Raji (cell line): Measurements from ENCODE around the gene CFAP70.

Experiments used
- POLR2A ChIP-seq: IDR thresholded peaks from 2 replicates; pipeline ENCODE4 v1.6.1; 2011; ENCODE audit warnings: low read depth, low read length, control low read depth; ENCODE audit not compliant: insufficient read depth

CFAP70 gene

DNA sequence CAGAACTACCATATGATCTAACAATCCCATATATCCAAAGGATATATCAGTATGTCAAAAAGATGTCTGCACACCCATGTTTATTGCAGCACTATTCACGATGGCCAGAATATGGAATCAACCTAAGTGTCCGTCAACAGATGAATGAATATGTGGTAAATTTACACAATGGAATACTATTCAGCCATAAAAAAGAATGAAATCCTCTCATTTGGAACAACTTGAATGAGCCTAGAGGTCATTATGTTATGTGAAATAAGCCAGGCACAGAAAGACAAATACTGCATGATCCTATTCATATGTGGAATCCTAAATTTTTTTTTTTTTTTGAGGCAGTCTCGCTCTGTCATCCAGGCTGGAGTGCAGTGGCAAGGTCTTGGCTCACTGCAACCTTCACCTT lies 6.3 kb upstream of the CFAP70 start:
- no peak for TF ChIP-seq POLR2A

DNA sequence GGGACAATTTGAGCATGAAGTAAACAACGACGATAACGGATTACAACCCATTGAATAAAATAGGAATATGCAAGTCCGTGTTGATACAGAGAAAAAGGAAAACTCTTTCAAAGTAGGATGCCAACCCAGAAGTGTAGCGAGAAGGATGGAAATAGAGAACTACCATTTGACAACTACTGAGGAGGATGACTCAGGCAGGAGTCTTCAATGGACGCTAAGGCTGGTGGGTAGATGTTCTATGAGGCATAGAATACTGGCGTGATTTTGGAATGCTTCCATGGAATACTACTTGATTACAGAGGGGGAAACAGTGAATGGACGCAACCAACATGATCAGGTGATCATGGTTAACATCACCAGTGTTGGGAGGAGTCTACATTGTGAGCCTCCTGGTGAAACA lies 828 bp upstream of the CFAP70 start:
- no peak for TF ChIP-seq POLR2A

DNA sequence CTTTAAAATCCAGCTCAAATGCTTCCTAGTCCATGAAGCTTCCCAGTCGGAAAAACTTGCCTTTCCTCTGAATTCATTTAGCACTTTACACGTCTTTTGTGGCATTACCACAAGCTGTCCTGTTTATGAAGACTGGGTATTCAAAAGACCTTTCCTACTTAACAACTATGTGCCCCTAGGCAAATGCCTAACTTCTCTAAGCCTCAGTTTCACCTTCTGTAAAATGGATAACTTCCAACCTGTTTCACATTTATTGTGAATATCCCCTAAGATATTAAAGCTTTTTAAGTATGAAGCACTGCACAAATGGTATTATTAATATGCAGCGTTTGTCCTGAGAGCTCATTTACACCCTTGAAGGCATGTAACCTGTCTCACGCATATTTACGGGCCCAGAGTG lies 843 bp downstream of the CFAP70 start:
- TF ChIP-seq POLR2A = no peak

DNA sequence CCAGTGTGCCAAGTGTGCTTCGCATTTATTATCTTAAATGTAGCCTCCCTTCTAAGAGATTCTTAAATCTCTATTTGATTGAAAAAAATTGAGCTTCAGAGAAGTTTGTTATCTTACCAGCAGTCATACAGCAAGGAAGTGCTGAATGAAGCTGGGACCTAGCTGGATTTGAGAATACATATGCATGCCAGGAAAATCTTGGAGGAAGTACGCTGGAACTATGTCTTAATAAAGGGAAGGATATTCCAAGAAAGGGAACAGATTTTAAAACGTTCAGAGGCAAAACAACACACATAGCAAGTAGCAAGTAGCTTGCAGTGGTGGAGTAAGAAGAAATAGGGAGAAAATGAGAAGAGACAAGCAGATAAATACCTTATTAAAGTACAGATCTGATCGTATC lies 1.5 kb downstream of the CFAP70 start:
- TF ChIP-seq POLR2A = no peak

DNA sequence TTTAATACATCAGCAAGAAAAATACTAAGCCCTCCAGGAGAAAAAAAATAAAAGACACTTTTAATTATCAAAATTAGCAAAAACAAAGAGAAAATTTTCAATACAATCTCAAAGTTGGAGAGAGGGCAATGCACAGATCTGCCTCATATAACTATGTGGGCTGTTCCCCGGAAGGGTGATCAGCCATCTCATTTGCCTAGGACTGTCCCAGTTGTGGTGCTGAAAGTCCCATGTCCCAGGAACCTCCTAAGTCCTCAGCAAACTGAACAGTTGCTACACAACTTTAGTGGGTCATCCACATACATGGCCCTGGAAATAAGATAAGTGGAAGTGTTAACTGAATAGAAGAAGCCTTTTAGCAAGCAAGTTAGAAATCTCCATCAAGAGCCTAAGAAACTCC lies 14.4 kb downstream of the CFAP70 start:
- no peak for TF ChIP-seq POLR2A

DNA sequence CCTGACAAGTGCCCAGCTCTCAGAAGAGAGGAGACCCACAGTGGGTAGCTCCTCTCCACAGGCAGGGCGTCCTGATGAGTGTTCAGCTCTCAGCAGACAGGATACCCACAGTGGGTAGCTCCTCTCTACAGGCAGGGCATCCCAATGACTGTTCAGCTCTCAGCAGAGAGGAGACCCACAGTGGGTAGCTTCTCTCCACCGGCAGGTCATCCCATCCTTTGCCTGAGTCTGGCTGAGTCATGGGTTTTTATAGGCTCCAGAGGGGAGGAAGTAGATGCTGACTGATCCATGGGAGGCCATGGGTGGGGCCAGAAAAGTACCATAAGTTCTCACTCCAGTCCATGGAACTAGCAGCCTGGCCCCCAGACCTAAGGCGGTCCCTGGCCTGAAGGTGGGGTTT lies 18.5 kb downstream of the CFAP70 start:
- no peak for TF ChIP-seq POLR2A

DNA sequence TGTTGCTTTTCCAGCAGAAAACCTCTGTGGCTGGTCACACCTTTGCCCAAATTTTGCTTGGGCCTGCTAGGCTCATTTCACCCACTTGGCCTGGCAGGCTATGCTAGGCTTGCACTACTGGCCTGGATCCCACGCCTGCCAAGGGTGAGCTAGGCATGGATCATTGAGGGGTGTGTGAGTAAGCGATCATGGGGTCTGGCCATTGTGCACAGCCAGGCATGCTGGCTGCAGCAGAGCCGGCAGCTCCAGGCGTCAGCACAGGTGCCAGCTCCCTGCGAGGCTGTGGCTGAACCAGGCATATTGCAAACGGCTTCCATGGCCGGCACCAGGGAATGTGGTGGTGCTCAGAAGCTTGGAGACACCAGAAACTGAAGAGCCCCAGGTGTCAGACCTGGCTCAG lies 19.2 kb downstream of the CFAP70 start:
- no peak for TF ChIP-seq POLR2A

DNA sequence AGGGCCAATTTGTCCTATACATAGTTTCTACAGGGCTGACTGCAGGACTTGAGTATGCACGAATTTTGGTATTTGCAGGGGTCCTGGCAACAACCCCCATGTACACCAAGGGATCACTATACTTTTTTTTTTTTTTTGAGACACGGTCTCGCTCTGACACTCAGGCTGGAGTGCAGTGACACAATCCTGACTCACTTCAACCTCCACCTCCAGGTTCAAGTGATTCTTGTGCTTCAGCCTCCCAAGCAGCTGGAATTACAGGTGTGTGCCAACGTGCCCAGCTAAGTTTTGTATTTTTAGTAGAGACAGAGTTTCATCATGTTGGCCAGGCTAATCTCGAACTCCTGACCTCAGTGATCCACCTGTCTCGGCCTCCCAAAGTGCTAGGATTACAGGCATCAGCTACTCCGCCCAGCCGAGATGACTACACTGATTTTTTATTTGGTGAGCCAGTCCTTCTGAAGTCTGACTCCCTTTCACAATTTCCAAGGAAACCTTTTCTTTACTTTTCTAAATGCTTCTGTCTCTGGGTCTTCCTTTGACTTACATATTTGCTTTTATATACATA lies 19.8 kb downstream of the CFAP70 start:
- TF ChIP-seq POLR2A = no peak

DNA sequence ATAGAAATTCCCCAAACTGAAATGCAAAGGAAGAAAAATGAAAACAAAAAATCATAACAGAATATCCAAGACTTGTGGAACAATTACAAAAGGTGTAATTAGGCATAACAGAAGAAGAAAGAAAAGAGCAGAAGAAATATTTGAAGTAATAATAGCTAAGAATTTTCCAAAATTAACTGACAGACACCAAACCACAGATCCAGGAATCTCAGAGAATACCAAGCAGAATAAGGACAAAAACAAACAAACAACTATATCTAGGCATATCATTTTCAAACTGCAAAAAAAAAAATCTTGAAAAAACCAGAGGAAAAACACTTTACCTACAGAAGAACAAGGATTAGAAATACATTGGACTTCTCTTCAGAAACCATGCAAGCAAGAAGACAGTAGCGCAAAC lies 25.5 kb downstream of the CFAP70 start:
- no peak for TF ChIP-seq POLR2A

DNA sequence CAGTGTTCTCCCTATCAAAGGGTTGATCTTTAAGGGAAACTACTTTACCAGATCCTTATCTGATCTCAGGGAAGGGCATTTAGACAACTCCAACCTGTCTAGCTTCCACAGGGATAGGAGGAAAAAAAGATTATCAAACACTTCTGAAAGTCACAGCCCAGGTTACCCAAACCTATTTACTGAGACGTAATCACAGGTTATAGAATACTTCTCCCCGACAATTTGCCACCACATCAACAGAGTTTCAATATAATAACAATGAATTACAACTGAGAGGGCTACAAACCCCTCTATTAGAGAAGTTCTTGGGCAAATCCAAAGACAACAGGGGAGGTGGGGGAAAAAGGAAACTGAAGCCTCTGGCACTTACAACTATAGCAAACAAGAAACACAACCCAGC lies 26.3 kb downstream of the CFAP70 start:
- no peak for TF ChIP-seq POLR2A

DNA sequence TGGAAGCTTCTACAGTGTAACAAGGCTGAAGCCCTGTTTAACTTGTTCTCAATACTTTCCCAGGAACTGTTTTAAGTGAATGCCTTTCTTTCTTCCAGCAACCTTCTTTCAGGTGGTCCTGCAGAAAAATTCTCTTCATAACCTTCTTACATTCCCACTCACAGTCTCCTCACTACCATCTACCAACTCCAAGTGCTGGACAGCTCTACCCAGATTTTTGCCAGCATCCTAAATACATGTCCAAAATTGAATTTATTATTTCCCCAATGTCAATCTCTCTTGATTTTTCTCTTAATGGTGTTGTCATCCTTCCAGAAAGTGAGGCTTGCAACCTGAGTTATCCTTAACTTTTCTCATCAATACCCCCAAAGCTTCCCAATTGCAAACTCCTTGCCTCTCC lies 48.2 kb downstream of the CFAP70 start:
- no peak for TF ChIP-seq POLR2A

DNA sequence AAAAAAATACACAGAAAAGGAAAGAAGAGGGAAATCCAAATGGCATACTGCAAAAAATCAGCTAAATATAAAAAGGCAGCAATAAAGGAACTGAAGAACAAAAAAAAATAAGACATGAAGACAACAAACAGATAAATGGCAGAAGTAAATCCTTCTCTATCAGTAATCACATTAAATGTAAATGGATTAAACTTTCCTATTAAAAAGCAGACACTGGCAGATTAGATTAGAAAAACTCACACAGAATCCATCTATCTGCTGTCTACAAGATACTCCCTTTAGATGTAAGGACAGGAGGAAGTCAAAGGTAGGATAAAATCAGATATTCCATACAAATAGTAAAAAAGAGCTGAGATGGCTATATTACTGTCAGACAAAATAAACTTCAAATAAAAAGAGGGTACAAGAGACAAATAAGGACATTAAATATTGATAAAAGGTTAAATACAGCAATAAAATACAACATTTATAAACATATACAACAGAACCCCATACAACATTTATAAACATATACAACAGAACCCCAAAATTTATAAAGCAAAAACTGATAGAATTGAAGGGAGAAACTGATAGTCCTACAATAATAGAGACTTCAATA lies 51.4 kb downstream of the CFAP70 start:
- no peak for TF ChIP-seq POLR2A

DNA sequence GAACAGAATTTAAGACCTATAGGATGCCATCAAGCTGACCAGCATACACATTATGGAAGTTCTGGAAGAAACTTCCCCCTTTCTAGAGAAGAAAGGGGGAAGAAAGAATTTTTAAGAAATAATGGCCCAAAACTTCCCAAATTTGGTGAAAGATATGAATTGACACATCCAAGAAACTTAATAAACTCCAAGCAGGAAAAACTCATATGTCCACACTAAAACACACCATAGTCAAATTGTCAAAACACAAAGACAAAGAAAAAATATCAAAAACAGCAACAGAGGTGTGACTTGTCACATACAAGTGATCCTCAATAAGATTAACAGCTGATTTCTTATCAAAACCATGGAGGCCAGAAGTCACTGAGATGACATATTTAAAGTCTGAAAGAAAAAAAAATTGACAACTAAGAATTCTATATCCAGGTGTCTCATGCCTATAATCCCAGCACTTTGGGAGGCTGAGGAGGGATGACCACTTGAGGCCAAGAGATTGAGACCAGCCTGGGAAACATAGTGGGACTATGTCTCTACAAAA lies 52.4 kb downstream of the CFAP70 start:
- TF ChIP-seq POLR2A = no peak

DNA sequence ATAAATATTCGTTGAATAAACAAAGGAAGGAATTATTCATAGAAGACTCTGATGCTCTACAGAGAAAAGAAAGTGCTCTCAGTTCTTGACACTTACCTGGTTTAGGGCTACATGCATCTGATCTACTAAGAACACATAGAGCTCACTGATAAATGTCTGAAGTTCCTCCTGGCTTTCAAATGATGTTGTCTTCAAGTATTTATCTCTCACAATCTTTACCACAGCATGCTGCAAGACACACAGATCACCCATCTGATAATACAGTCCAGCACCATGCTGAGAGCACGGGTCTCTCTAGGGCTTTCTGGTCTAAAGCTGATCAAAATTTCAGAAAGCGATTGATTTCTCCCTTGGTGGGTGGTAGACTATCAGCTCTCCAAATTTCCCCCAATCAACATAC lies 61.7 kb downstream of the CFAP70 start:
- TF ChIP-seq POLR2A = no peak

DNA sequence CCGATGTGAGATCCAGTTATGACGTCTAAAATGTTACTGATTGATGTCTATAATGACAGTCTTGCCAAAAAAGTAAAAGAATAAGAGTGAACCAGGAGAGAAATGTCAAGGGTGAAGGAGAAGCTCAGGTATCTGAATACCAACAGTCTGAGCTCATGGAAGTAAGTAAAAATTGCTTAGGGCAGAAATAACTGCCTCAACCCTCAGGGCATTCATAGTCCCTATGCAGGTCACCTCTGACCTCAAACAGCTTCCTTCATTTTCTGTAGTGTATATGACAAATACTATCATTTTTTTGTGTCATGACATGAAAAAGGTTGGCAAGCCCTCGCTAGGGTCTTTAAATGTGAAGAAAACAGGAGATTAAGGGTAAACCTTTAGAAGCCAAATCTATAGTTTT lies 65.2 kb downstream of the CFAP70 start:
- no peak for TF ChIP-seq POLR2A

DNA sequence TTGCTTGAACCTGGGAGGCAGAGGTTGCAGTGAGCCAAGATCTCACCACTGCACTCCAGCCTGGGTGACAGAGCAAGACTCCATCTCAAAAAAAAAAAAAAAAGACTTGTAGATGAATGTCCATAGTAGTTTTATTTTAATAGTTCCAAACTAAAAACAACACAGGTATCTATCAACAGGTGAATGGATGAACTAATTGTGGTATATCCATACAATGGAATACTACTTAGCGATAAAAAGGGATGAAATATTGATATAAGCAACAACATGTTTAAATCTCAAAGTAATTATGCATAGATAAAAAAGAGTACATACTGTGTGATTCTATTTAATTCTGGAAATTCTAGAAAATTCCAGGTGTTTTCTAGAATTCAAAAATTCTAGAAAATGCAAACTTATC lies 68.7 kb downstream of the CFAP70 start:
- TF ChIP-seq POLR2A = no peak

DNA sequence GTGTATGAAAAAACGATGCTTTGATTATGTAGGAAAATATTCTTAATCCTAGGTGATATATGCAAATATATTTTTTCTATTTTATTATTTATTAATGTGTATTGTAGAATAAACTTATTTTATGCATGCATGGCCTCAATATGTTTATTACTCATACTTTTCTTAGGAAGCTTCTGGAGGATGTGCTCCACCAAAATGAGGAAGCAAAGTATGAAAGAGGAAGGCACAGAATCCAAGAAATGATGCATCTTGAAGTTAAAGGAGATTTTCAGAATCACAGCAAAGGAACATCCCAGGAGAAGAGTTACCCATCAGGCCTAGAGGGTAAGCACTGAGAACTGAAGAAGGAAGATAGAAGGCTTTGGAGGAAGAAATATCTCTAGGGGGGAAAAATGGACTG lies 71.2 kb downstream of the CFAP70 start:
- no peak for TF ChIP-seq POLR2A

DNA sequence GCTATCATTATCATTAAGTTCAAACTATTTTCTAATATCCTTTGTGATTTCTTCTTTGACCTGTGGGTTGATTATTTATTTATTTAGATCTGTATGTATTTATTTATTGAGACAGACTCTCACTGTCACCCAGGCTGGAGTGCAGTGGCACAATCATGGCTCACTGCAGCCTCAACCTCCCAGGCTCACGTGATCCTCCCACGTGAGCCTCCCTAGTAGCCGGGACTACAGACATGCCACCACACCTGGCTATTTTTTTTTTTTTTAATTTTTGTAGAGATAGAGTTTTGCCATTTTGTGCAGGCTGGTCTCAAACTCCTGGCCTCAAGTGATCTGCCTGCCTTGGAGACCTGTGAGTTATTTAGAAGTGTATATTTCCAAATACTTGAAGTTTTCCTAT lies 77.6 kb downstream of the CFAP70 start:
- no peak for TF ChIP-seq POLR2A

DNA sequence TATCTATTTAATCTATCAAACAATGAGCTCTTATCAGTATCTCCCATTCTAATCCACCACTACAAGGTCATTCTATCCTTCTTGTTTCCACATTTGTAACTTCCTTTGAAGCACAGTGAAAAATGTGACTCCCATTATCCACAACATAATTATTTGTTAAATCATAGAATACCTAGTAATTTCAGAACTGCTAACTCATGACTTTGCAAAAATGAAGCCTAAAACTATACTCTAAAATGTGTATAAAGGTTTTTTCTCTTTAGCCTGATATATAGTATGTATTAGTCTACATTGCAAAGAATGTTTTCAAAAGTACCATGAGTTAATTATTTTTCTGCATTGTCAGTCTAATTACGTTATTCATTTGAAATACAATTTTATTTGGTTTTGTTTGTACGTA lies 94.2 kb downstream of the CFAP70 start:
- no peak for TF ChIP-seq POLR2A
